GM21825 (cell line): ENCODE data around the gene TMEM255B.
"Not testable (repeated sequence)": the region's sequence is repeated elsewhere in the genome, so short reads cannot be mapped to it uniquely, and the experiment has no call there.

Experiments used
- ATAC-seq: cut with Tn5 transposase; IDR thresholded peaks from one replicate; pipeline ENCODE4 v1.9.1; 2021; ENCODE audit warnings: mild to moderate bottlenecking, moderate library complexity; ENCODE audit not compliant: unreplicated experiment

Gene TMEM255B

DNA sequence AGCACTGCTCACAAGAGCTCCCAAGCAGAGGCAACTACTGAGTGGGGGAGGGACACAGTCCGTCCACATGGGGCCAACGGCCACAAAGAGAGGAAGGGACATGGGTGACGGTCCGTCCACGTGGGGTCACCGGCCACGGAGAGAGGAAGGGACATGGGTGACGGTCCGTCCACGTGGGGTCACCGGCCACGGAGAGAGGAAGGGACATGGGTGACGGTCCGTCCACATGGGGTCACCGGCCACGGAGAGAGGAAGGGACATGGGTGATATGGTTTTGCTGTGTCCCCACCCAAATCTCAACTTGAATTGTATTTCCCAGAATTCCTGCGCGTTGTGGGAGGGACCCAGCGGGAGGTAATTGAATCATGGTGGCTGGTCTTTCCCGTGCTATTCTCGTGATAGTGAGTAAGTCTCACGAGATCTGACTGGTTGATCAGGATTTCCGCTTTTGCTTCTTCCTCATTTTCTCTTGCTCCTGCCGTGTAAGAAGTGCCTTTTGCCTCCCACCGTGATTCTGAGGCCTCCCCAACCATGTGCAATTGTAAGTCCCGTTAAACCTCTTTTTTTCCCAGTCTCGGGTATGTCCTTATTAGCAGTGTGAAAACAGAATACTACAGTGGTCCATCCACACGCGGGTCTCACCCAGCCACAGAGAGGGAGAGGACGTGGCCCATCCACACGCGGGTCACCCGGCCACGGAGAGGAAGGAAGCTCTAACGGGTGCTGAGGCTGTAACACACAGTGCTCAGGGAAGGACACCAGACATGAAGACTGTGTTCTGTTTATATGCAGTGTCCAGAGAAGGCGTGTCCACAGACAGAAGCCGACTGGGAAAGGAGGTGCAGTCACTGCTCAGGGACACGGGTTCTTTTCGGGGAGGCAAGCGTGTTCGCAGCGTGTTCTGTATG lies 56.4 kb downstream of the TMEM255B start:
- no peak for ATAC-seq

DNA sequence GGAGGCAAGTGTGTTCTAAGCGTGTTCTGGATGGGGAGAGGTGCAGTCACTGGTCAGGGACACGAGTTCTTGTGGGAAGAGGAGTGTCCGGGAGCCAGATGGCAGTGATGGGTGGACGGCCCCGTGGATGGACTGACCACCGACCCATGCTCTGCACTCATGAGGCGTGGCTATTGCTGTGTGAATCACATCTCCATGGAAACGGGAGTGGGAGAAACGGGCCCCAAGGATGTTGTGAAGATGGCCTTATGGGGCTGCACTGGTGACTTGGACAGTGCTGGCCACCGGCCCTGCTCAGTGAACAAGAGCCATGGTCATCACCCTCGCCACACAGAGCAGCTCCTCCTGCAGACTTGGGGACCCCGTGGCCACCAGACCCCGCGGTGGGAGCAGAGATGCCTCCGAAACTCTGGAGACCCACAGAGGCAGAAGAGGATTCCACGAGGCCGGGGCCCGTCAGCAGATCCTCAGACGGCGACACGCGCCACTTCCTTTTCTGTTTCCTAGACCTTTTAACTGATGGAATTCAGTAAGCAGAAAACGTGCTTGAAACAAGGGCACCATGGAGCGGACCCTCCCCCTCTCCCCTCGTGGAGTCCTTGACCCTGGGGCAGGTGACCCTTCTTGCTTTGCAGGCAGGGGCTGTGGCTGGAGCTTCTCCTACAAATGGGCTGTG lies 57.4 kb downstream of the TMEM255B start:
- no peak for ATAC-seq

- ATAC-seq, result peak; percentile 55
Observed at GRCh38 chr13:113816946-113817859, 58.2 kb downstream of the TMEM255B start.

- no peak for ATAC-seq
Observed at GRCh38 chr13:113817860-113818691, 59.0 kb downstream of the TMEM255B start.

DNA sequence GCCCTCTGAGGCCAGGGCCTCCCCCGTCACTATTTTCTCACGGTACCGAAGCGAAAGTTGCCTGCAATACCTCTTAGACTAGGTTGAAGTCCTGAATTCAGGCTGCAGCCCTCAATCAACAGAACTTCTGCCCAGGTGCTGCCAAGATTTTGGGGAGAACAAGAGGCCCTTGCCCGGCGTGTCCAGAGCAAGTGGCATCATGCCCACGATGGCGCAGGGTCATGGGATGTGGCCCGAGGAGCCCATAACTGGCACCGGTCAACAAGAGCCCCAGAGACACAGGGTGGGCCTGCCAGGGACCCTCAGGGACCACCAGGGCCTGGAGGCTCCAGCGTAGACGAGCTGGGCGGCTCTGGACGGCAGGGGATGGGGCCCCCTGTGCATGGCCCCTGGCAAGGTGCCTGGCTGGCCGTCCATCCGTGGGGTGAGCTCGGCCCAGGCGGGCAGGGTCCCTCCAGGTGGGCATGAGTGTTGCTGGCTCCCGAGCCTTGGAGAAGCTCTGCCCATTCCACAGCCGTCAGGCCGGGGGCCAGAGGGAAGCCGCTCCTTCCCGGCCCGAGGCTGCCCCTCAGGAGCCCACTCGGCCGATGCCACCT lies 59.8 kb downstream of the TMEM255B start:
- no peak for ATAC-seq

DNA sequence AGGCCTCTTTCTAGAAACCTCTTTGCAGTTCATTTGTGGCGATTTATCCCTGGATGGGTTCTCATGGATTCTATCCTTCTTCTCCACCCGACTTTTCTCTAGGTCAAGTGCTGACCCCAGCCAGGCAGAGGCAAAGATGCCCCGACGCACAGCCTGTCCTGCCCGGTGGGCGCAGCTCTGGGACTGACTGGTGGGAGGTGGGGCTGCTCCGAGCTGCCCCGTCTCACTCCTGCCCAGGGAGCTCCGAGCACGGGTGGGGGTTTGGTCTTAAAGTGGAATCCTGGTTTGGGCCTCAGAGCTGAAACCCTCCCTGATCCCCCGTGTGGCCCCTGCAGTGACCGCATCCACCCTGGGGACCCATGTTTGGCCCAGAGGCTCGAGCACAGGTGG lies 60.3 kb downstream of the TMEM255B start:
- ATAC-seq, result no peak

- ATAC-seq, result no peak
Observed at GRCh38 chr13:113819731-113820715, 61.0 kb downstream of the TMEM255B start.

DNA sequence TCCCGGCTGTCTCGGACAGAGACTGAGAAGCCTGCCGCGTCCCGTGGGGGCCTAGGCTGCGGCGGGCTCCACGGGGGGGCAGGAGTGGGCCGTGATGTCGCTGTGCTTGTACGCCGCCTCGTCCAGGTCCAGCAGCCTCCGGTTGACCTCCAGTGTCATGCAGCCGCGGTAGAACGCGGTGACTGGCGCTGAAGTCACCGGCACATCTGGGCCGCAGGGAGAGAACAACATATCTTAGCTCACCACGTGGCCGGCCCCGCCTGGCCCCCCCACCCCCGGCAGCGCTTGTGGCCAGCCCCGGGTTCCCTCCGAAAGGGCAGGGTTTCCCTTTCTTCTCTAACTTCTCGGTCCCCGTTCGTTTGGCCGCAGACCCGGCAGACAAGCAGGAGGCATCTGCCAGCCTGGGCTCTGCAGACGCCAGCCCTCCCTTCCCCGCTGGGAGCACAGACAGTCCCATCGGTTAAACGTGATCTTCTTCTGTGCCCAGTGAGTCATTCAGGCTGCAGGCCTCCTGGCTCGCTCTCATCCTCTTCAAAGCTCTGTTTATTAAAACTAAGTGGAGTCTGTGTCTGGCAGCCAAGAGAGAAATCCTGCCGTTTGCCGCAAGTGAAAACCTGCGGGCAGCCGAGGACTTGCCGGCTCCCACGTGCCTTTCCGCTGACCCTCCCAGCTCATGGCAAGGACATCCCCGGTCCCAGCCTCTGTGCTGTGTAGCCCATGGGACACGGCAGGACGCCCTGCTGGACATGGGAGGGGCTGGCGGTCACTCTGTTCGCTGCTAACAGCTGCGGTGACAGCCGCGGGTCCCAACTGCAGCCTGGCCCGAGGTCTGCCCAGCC lies 62.0 kb downstream of the TMEM255B start:
- no peak for ATAC-seq

- no peak for ATAC-seq
Observed at GRCh38 chr13:113821847-113822246, 62.8 kb downstream of the TMEM255B start.

GRCh38 chr13:113822266-113822665 lies 63.2 kb downstream of the TMEM255B start:
- ATAC-seq, result no peak

DNA sequence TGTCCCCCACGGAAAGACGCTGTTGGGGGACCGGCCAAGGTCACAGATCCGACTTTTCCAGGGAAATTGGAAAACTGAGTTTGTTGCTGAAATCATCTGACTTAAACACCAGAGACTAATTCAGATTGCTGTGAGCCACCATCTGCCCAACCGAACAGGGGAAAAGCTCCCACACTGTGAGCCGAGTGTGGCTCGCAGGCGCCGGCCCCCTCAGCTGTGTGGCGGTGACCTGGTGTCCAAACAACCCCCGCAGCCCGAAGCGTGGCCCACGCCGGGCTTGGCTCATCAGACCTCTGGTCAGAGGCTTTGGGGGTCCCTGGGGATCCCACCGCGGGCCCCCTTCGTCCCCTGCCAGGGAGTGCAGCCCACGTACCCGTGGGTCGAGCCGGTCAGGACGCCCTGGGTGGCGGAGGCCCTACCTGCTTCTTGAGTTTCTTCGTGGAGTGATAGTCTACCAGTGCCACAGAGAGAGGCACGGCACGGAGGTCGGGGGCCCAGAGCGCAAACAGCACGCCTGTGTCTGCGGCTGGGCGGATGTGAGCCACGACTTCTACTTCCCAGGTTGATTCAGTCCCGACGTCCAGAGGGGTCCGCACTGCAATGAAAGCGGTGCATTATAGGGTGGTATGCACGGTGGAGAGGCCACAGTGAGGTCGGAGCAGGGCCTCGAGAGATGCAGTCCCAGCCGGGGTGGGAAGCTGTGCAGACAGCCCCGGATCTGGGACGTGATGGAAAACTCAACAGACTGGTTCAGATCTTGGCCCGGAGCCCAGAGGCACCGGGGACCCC lies 64.1 kb downstream of the TMEM255B start:
- no peak for ATAC-seq

DNA sequence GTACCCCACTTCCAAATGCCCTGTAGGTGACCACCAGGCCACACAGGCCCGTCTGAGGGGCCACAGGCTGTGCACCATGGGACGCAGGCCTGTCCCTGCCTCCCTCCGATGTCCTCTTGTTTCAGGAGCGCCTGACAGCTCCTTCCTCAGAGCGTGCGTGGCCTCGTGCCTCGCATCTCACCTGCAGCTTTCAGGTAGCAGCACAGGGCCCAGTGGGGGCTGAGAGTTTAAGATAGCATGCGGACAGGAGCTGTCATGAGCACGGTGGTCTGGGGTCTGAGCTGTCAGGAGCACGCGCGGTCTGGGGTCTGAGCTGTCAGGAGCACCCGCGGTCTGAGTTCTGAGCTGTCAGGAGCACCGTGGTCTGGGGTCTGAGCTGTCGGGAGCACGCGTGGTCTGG lies 64.7 kb downstream of the TMEM255B start:
- no peak for ATAC-seq

DNA sequence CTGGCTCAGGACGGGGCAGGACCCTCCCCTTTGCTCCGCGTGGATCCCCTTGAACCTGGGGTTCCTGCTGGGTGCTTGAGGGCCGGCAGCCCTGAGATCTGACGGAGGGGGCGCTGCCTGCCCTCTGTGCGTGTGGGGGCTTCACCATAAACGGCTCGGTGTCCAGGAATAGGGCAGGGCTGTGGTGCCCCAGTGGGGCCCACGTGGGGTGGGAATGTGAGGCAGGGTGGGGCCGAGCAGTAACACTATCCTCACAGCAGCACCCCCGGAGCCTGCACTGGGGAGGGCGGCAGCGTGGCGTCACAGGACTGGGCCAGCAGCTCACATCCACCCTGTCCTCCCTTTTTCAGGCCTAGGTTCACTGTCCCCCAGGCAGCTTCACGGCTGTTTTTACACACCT lies 66.8 kb downstream of the TMEM255B start:
- ATAC-seq, result no peak

- ATAC-seq, result not testable (repeated sequence)
Observed at GRCh38 chr13:113826446-113826845, 67.4 kb downstream of the TMEM255B start.

DNA sequence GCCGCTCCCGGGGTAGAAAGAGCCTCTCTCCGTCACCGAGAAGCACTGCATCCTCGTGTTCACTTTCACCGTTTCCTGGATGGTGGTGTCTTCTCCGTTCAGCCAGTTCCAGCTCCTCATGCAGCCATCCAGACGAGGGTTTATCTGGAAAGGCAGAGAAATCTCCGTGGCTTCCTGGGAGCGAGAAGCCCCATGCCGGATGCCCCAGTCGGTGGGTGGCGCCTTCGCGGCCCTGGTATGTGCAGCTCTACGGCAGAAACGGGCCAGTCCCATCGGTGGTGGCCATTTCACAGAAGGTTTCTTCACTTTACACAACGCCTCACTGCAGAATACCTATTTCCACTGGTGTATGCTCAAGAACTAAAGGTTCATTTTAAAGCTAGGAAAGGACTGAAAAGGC lies 68.0 kb downstream of the TMEM255B start:
- ATAC-seq, result no peak

DNA sequence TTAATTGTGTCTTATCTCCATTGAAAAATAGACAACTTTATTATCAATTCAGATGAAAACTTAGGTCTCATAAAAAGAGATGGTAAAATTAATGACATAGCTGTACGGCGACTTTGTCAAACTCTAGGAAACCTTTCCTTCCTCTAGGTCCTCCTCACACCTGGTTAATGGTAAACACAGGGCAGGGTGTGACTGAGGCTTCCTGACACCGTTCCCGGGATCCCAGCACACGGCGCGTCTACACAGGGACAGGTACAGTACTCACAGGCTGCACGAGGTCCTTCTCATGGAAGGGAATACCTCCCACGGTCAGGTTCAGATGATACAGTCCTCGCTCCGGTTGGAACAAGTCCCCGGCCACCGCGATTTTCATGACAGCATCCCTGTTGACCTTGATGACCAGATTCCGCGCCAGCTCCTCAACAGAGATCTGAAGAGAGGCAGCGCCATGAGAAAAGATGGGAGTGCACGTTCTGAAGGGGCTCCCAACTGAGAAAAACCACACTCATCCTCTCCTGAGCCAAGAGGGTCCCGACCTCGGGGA lies 69.3 kb downstream of the TMEM255B start:
- no peak for ATAC-seq
